Panc1 (cell line): ENCODE data around the gene SH3D19. TPM values are rescaled to one million over a fixed set of nuclear protein-coding genes. Genes with fewer than 3 reads are reported as not detected.
"Not testable (repeated sequence)": the region's sequence is repeated elsewhere in the genome, so short reads cannot be mapped to it uniquely, and the experiment has no call there.

Experiments used
- ATAC-seq: fragments of 200-7000 bp; cut with Tn5 transposase; 2 replicates; pipeline ENCODE4 v1.9.1; 2020; ENCODE audit warnings: mild to moderate bottlenecking, moderate library complexity
- BruUV-seq: library from RNA; stranded (reverse); fragments of 400-500 nt; replicated peaks from 2 replicates; lab custom pipeline; 2021; lab: Mats Ljungman, UMichigan
- CTCF ChIA-PET: fragments of 300-600 bp; sonication (Branson Sonifier 250); formaldehyde crosslinking; loops from one replicate; lab custom pipeline; 2022; ENCODE audit warnings: antibody characterized with exemption; lab: Charles Lee
- POLR2A ChIA-PET: fragments of 300-600 bp; sonication (Branson Sonifier 250); formaldehyde crosslinking; loops from one replicate; lab custom pipeline; 2022; ENCODE audit warnings: antibody characterized with exemption; lab: Charles Lee
- DNase-seq: peaks from one replicate; pipeline ENCODE4 v3.0.0-alpha.2; 2010; ENCODE audit warnings: low read depth, low spot score
- H3K27ac ChIP-seq: 2 replicates; pipeline ENCODE4 v1.5.1; 2011; ENCODE audit warnings: mild to moderate bottlenecking, low read length, inconsistent platforms
- H3K27me3 ChIP-seq: fragments of 200-500 bp; sonication (Bioruptor generic); 2 replicates; pipeline ENCODE4 v1.6.0; 2014; ENCODE audit warnings: low read length, inconsistent platforms; ENCODE audit not compliant: control insufficient read depth, insufficient read depth
- H3K36me3 ChIP-seq: fragments of 200-500 bp; sonication (Bioruptor generic); 2 replicates; pipeline ENCODE4 v1.5.1; 2014; ENCODE audit warnings: inconsistent platforms, mild to moderate bottlenecking, low read length, moderate library complexity; ENCODE audit not compliant: control insufficient read depth, insufficient read depth
- H3K4me1 ChIP-seq: 2 replicates; pipeline ENCODE4 v1.5.1; 2011; ENCODE audit warnings: inconsistent platforms, mild to moderate bottlenecking, low read length, moderate library complexity; ENCODE audit not compliant: control insufficient read depth, insufficient read depth
- H3K4me3 ChIP-seq, 2 experiments: 2 replicates each; pipeline ENCODE4 v1.5.1; 2011 to 2012; ENCODE audit warnings: low read depth in 2 of 2, low read length in 2 of 2, mild to moderate bottlenecking in 2 of 2, inconsistent platforms in 1 of 2, moderate library complexity in 1 of 2
- H3K9me3 ChIP-seq: fragments of 200-500 bp; sonication (Bioruptor generic); 2 replicates; pipeline ENCODE4 v1.5.1; 2014; ENCODE audit warnings: low read depth, mild to moderate bottlenecking, inconsistent platforms, low read length, moderate library complexity; ENCODE audit not compliant: control insufficient read depth, insufficient read depth
- POLR2AphosphoS5 ChIP-seq: IDR thresholded peaks from 2 replicates; pipeline ENCODE4 v1.6.1; 2012; ENCODE audit warnings: mild to moderate bottlenecking, low read depth, low read length, moderate library complexity
- SIN3A ChIP-seq: IDR thresholded peaks from 2 replicates; pipeline ENCODE4 v1.6.1; 2012; ENCODE audit warnings: low read depth, mild to moderate bottlenecking, low read length, moderate library complexity, borderline replicate concordance; ENCODE audit not compliant: insufficient read depth
- TCF7L2 ChIP-seq: IDR thresholded peaks from 2 replicates; pipeline ENCODE4 v1.6.1; 2011; ENCODE audit warnings: mild to moderate bottlenecking, low read depth, low read length, inconsistent platforms
- in situ Hi-C: cut with HindIII; loops from 2 replicates; pipeline ENCODE4 v1.10.0; 2016; ENCODE audit warnings: low sequenced_read_pairs, low pct_unique_long_range_greater_than_20kb
- intact Hi-C: fragments of 100-400 bp; cut with micrococcal nuclease; formaldehyde crosslinking; loops from one replicate; pipeline ENCODE4 v1.10.0; 2022; ENCODE audit not compliant: unreplicated experiment
- total RNA-seq: library from RNA; stranded (reverse); gene quantifications from one replicate; pipeline ENCODE4 v1.2.1, GENCODE V29; 2021; ENCODE audit not compliant: unreplicated experiment
- TF ChIP-seq, protein P1 (sequence below): fragments of 450-650 bp; IDR thresholded peaks from 2 replicates; pipeline ENCODE4 v1.5.1; 2017; ENCODE audit warnings: mild to moderate bottlenecking
- TF ChIP-seq, protein P2 (sequence below), 2 experiments: IDR thresholded peaks; 2 replicates each; pipeline ENCODE4 v1.6.1; 2011 to 2012; ENCODE audit warnings: low read depth in 2 of 2, control low read depth in 1 of 2, low read length in 1 of 2, mild to moderate bottlenecking in 1 of 2, moderate library complexity in 1 of 2; ENCODE audit not compliant: insufficient read depth in 1 of 2

Gene SH3D19
- total RNA-seq, 1 experiment from 2014 or later = 19.8 TPM

DNA sequence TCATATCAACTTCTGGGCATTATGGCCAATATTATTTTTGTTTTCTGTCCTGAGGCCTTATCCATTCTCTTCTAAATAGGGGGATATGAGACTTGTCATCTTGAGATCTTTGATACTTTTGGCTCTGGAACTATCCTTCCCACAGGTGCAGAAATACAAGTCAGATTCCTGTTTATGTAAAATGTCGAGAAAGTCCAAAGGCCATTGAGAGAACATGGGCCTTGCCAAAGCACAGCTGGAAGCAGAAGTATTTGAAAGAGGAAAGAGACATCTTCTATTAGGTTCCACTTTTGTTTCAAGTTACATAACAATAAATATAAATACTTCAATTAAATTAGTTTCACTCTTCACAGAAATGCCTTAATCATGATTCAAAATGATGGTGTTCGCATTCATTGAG lies 69.3 kb downstream of the SH3D19 start:
- Histone ChIP-seq H3K27me3 (no peaks in the 10 kb centered on the region), H3K4me3 (no peak overlapping the region), H3K9me3 (no peaks in the 10 kb centered on the region), H3K4me1 (no peaks in the 10 kb centered on the region), H3K36me3 (no peaks in the 10 kb centered on the region), H3K27ac (no peak overlapping the region)
- no peak for ATAC-seq
- no peak for DNase-seq
- POLR2A ChIA-PET = no interaction called here
- BruUV-seq = no TSS peak
- in situ Hi-C loops (no loop called here), intact Hi-C loops (no loop called here)
- no peak for TF ChIP-seq POLR2AphosphoS5
- no peak for TF ChIP-seq SIN3A
- TF ChIP-seq, protein P1, sequence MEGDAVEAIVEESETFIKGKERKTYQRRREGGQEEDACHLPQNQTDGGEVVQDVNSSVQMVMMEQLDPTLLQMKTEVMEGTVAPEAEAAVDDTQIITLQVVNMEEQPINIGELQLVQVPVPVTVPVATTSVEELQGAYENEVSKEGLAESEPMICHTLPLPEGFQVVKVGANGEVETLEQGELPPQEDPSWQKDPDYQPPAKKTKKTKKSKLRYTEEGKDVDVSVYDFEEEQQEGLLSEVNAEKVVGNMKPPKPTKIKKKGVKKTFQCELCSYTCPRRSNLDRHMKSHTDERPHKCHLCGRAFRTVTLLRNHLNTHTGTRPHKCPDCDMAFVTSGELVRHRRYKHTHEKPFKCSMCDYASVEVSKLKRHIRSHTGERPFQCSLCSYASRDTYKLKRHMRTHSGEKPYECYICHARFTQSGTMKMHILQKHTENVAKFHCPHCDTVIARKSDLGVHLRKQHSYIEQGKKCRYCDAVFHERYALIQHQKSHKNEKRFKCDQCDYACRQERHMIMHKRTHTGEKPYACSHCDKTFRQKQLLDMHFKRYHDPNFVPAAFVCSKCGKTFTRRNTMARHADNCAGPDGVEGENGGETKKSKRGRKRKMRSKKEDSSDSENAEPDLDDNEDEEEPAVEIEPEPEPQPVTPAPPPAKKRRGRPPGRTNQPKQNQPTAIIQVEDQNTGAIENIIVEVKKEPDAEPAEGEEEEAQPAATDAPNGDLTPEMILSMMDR = no peak
- TF ChIP-seq, protein P2, sequence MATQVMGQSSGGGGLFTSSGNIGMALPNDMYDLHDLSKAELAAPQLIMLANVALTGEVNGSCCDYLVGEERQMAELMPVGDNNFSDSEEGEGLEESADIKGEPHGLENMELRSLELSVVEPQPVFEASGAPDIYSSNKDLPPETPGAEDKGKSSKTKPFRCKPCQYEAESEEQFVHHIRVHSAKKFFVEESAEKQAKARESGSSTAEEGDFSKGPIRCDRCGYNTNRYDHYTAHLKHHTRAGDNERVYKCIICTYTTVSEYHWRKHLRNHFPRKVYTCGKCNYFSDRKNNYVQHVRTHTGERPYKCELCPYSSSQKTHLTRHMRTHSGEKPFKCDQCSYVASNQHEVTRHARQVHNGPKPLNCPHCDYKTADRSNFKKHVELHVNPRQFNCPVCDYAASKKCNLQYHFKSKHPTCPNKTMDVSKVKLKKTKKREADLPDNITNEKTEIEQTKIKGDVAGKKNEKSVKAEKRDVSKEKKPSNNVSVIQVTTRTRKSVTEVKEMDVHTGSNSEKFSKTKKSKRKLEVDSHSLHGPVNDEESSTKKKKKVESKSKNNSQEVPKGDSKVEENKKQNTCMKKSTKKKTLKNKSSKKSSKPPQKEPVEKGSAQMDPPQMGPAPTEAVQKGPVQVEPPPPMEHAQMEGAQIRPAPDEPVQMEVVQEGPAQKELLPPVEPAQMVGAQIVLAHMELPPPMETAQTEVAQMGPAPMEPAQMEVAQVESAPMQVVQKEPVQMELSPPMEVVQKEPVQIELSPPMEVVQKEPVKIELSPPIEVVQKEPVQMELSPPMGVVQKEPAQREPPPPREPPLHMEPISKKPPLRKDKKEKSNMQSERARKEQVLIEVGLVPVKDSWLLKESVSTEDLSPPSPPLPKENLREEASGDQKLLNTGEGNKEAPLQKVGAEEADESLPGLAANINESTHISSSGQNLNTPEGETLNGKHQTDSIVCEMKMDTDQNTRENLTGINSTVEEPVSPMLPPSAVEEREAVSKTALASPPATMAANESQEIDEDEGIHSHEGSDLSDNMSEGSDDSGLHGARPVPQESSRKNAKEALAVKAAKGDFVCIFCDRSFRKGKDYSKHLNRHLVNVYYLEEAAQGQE (IDR thresholded peaks at IDR 0.05; ENCODE audit: insufficient read depth in 1 of 2, low read depth in 2 of 2, low read length in 1 of 2) = no peak
- TF ChIP-seq TCF7L2 = no peak
- CTCF ChIA-PET = no interaction called here

DNA sequence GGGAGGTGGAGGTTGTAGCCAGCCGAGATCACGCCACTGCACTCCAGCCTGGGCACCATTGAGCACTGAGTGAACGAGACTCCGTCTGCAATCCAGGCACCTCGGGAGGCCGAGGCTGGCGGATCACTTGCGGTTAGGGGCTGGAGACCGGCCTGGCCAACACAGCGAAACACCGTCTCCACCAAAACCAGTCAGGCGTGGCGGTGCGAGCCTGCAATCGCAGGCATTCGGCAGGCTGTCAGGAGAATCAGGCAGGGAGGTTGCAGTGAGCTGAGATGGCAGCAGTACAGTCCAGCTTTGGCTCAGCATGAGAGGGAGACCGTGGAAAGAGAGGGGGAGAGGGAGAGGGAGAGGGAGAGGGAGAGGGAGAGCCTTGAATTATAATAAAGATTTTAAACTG lies 69.7 kb downstream of the SH3D19 start:
- CTCF ChIA-PET, H3K4me3 ChIP-seq, H3K36me3 ChIP-seq, H3K4me1 ChIP-seq, POLR2A ChIA-PET, DNase-seq, H3K9me3 ChIP-seq, BruUV-seq, H3K27me3 ChIP-seq, in situ Hi-C loops, H3K27ac ChIP-seq, intact Hi-C loops, ATAC-seq: not testable (repeated sequence)

DNA sequence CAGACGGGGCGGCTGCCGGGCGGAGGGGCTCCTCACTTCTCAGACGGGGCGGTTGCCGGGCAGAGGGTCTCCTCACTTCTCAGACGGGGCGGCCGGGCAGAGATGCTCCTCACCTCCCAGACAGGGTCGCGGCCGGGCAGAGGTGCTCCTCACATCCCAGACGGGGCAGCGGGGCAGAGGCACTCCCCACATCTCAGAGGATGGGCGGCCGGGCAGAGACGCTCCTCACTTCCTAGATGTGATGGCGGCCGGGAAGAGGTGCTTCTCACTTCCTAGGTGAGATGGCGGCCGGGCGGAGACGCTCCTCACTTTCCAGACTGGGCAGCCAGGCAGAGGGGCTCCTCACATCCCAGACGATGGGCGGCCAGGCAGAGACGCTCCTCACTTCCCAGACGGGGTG lies 70.2 kb downstream of the SH3D19 start:
- in situ Hi-C loops, BruUV-seq, H3K27me3 ChIP-seq, H3K27ac ChIP-seq, H3K4me3 ChIP-seq, POLR2A ChIA-PET, H3K4me1 ChIP-seq, intact Hi-C loops, DNase-seq, H3K36me3 ChIP-seq, CTCF ChIA-PET, ATAC-seq, H3K9me3 ChIP-seq: not testable (repeated sequence)
